ENCODE measurements around the gene NUTM2G.
"Not testable (repeated sequence)": the region's sequence is repeated elsewhere in the genome, so short reads cannot be mapped to it uniquely, and the experiment has no call there.

The NUTM2G gene

GRCh38 chr9:96928543-96928942 lies at the start of gene NUTM2G:
Gene NUTM2G, plus strand, starts transcription at chr9:96928843. Its CDS starts 182 bp downstream, at chr9:96929025.
- DNase-seq = not testable (repeated sequence)

- no peak for DNase-seq
Measured at GRCh38 chr9:96883922-96884321, 44.7 kb upstream of the NUTM2G start.

GRCh38 chr9:96884443-96884842 lies 44.2 kb upstream of the NUTM2G start:
- DNase-seq = no peak

GRCh38 chr9:96885424-96885823 lies 43.2 kb upstream of the NUTM2G start:
- DNase-seq = no peak

- no peak for DNase-seq
Measured at GRCh38 chr9:96888591-96888990, 40.1 kb upstream of the NUTM2G start.

GRCh38 chr9:96892131-96892530 lies 36.5 kb upstream of the NUTM2G start:
- DNase-seq = no peak

GRCh38 chr9:96900010-96900409 lies 28.6 kb upstream of the NUTM2G start:
- not testable (repeated sequence) for DNase-seq

- not testable (repeated sequence) for DNase-seq
Measured at GRCh38 chr9:96904947-96905722, 23.5 kb upstream of the NUTM2G start.

- not testable (repeated sequence) for DNase-seq
Measured at GRCh38 chr9:96908479-96908878, 20.2 kb upstream of the NUTM2G start.

GRCh38 chr9:96915539-96915938 lies 13.1 kb upstream of the NUTM2G start:
- DNase-seq = not testable (repeated sequence)

- not testable (repeated sequence) for DNase-seq
Measured at GRCh38 chr9:96916531-96916930, 12.1 kb upstream of the NUTM2G start.

- not testable (repeated sequence) for DNase-seq
Measured at GRCh38 chr9:96918550-96918949, 10.1 kb upstream of the NUTM2G start.

- not testable (repeated sequence) for DNase-seq
Measured at GRCh38 chr9:96920803-96921202, 7.8 kb upstream of the NUTM2G start.

GRCh38 chr9:96925587-96925986 lies 3.1 kb upstream of the NUTM2G start:
- not testable (repeated sequence) for DNase-seq

- DNase-seq = not testable (repeated sequence)
Measured at GRCh38 chr9:96931665-96932064, 3.0 kb downstream of the NUTM2G start.

- DNase-seq = not testable (repeated sequence)
Measured at GRCh38 chr9:96934097-96934496, 5.5 kb downstream of the NUTM2G start.

- not testable (repeated sequence) for DNase-seq
Measured at GRCh38 chr9:96934706-96935105, 6.1 kb downstream of the NUTM2G start.

- not testable (repeated sequence) for DNase-seq
Measured at GRCh38 chr9:96935401-96935800, 6.8 kb downstream of the NUTM2G start.

GRCh38 chr9:96937442-96937841 lies 8.8 kb downstream of the NUTM2G start:
- DNase-seq = not testable (repeated sequence)

- DNase-seq = not testable (repeated sequence)
Measured at GRCh38 chr9:96938957-96939665, 10.5 kb downstream of the NUTM2G start.

GRCh38 chr9:96940982-96941381 lies 12.3 kb downstream of the NUTM2G start:
- DNase-seq = not testable (repeated sequence)

- not testable (repeated sequence) for DNase-seq
Measured at GRCh38 chr9:96941628-96942027, 13.0 kb downstream of the NUTM2G start.

GRCh38 chr9:96942181-96942580 lies 13.5 kb downstream of the NUTM2G start:
- not testable (repeated sequence) for DNase-seq

Data from nucleus accumbens (tissue), 56 donors.